ENCODE data around the gene E2F4. TPM values are rescaled to one million over a fixed set of nuclear protein-coding genes. Genes with fewer than 3 reads are reported as not detected.
A peak's percentile ranks its signal among the peaks of the same experiment; 100 is the strongest.

The E2F4 gene
- total and polyA plus RNA-seq, 10 donors, result 40.8 to 134 (median 68.7) TPM

- Histone ChIP-seq H3K27ac (peak within 1 kb of the TSS; percentile 57 to 85 (median 80)), H3K9me3 (no peaks in the 10 kb centered on the region), H3K4me3 (peak within 1 kb of the TSS; percentile 38 to 73 (median 49)), H3K27me3 (replicated peaks in 1 of 7) (peaks cover 0 to 46% (median 23%) of the 10 kb centered on the region in 7 donors), H3K4me1 (peaks cover 17 to 53% (median 37%) of the 10 kb centered on the region in 6 donors), H3K36me3 (peaks cover 0 to 45% (median 28%) of the 10 kb centered on the region in 6 donors)
- 2 to 7% (median 3%) methylated on average over 30 to 34 of the region's 34 CpGs for WGBS, 5 donors
- intact Hi-C loops (cut with DNase I; ENCODE audit: low total_unique reads), result loop anchor here (5.0 kb wide), 1 partner anchor 174 kb away; no protein-coding TSS in a partner anchor
- peak; percentile 86 for DNase-seq
- TF ChIP-seq POLR2A (IDR thresholded peaks at IDR 0.05) (no peak), POLR2AphosphoS5 (IDR thresholded peaks at IDR 0.05) (peak in 2 of 3 donors; percentile 66 to 76)
These were observed 41.0 kb upstream of the E2F4 start, which contains the start of gene B3GNT9 for GRCh38 chr16:67150833-67151396. Gene B3GNT9 (minus strand): TSS chr16:67150998. CDS start chr16:67150485, 513 bp downstream.

- peak overlapping the region in 4 of 8 donors; percentile 47 to 73 (median 56) for H3K4me3 ChIP-seq
- peaks cover 0 to 39% (median 21%) of the 10 kb centered on the region in 6 donors for H3K36me3 ChIP-seq
- peaks cover 0 to 46% (median 23%) of the 10 kb centered on the region in 7 donors for H3K27me3 ChIP-seq (replicated peaks in 1 of 7)
- peak overlapping the region in 7 of 8 donors; percentile 78 to 85 (median 81) for H3K27ac ChIP-seq
- WGBS, 5 donors, result 67 to 84% (median 68%) methylated on average over 6 to 8 of the region's 8 CpGs
- intact Hi-C loops (cut with DNase I; ENCODE audit: low total_unique reads), result loop anchor here (5.0 kb wide), 1 partner anchor 174 kb away; no protein-coding TSS in a partner anchor
- H3K4me1 ChIP-seq, result peaks cover 19 to 59% (median 41%) of the 10 kb centered on the region in 6 donors
- no peak for TF ChIP-seq CTCF (IDR thresholded peaks at IDR 0.05 in 8 of 11, conservative IDR thresholded peaks at IDR 0.05 in 3 of 11)
- TF ChIP-seq POLR2AphosphoS5 (IDR thresholded peaks at IDR 0.05), result no peak
- TF ChIP-seq POLR2A (IDR thresholded peaks at IDR 0.05), result no peak
- H3K9me3 ChIP-seq, result no peaks in the 10 kb centered on the region
- DNase-seq, result no peak
These were observed 40.4 kb upstream of the E2F4 start for GRCh38 chr16:67151431-67152097.

GRCh38 chr16:67154578-67155294 is 37.2 kb upstream of the E2F4 start:
- H3K4me1 ChIP-seq, result peaks cover 28 to 80% (median 58%) of the 10 kb centered on the region in 6 donors
- H3K27me3 ChIP-seq (replicated peaks in 1 of 7), result peaks cover 0 to 35% (median 16%) of the 10 kb centered on the region in 7 donors
- peak overlapping the region in 6 of 8 donors; percentile 1 to 59 (median 17) for H3K4me3 ChIP-seq
- H3K36me3 ChIP-seq, result peaks cover 0 to 7% (median 0%) of the 10 kb centered on the region in 6 donors
- no peak overlapping the region for H3K27ac ChIP-seq
- no peaks in the 10 kb centered on the region for H3K9me3 ChIP-seq
- 37 to 75% (median 42%) methylated on average over 12 to 61 of the region's 61 CpGs for WGBS, 5 donors
- DNase-seq, result peak; percentile 75
- TF ChIP-seq POLR2AphosphoS5 (IDR thresholded peaks at IDR 0.05) (peak in 2 of 3 donors; percentile 7 to 19), POLR2A (IDR thresholded peaks at IDR 0.05) (no peak)
- intact Hi-C loops (cut with DNase I; ENCODE audit: low total_unique reads), result loop anchor here (5.0 kb wide), 1 partner anchor 177 kb away; no protein-coding TSS in a partner anchor

- Histone ChIP-seq H3K27me3 (replicated peaks in 1 of 7) (peaks cover 0 to 27% (median 8%) of the 10 kb centered on the region in 7 donors), H3K27ac (no peak overlapping the region), H3K9me3 (no peaks in the 10 kb centered on the region), H3K4me3 (peak overlapping the region in 6 of 8 donors; percentile 1 to 59 (median 17)), H3K4me1 (peaks cover 24 to 79% (median 54%) of the 10 kb centered on the region in 6 donors), H3K36me3 (peaks cover 0 to 7% (median 0%) of the 10 kb centered on the region in 6 donors)
- peak; percentile 96 for DNase-seq
- peak; percentile 35 to 77 (median 67) for TF ChIP-seq POLR2AphosphoS5 (IDR thresholded peaks at IDR 0.05)
- peak; percentile 44 to 99 (median 97) for TF ChIP-seq CTCF (IDR thresholded peaks at IDR 0.05 in 8 of 11, conservative IDR thresholded peaks at IDR 0.05 in 3 of 11)
- TF ChIP-seq POLR2A (IDR thresholded peaks at IDR 0.05), result no peak
- 15 to 74% (median 18%) methylated on average over 15 to 74 of the region's 74 CpGs for WGBS, 5 donors
- intact Hi-C loops (cut with DNase I; ENCODE audit: low total_unique reads), result no loop called here
These were observed 36.4 kb upstream of the E2F4 start for GRCh38 chr16:67155295-67156142.

All from spleen (tissue), 11 donors.